Erythroblast (primary cell): ENCODE measurements around the gene ANXA4.
"Not testable (repeated sequence)": the region's sequence is repeated elsewhere in the genome, so short reads cannot be mapped to it uniquely, and the experiment has no call there.

Experiments
- GATA1 ChIP-seq: IDR thresholded peaks from 2 replicates; pipeline ENCODE4 v1.6.1; 2011; ENCODE audit warnings: low read depth, mild to moderate bottlenecking, control low read depth, low read length, moderate library complexity
- POLR2A ChIP-seq: IDR thresholded peaks from 2 replicates; pipeline ENCODE4 v1.6.1; 2011; ENCODE audit warnings: mild to moderate bottlenecking, low read length

DNA sequence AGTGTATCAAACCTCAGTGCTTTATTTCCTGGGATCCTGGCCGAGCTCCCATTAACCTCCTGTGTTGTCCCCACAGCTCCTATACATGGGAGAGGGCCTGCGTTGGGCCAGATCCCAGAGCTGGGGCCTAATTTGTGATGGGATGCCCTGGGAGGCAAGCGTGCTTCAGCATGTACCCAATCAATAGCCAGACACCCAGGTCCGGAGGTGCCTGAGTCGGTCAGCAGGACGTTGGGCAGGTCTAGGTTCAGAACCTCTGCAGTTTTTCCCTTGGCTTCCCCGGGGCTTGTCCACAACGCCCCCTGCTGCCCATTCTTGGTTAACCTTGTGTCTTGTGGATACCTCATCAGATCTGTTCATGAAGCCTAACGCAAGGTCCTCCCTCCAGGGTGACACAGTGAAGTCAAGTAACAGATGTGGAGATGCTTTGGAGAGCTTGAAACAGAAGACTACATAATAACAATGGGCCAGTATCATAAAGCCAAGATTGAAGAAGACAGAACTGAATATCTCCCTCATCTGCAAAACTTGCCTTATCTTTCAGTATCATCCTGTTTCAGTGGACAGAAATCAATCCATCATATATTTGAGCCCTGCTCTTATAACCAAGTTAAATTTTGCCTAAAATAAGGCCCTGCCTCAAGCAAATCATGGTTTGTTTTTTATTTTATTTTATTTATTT lies 27.3 kb upstream of the ANXA4 start:
- TF ChIP-seq POLR2A, GATA1: not testable (repeated sequence)
